ENCODE results near the gene SENP5.
A peak's percentile ranks its signal among the peaks of the same experiment; 100 is the strongest.

The SENP5 gene

DNA sequence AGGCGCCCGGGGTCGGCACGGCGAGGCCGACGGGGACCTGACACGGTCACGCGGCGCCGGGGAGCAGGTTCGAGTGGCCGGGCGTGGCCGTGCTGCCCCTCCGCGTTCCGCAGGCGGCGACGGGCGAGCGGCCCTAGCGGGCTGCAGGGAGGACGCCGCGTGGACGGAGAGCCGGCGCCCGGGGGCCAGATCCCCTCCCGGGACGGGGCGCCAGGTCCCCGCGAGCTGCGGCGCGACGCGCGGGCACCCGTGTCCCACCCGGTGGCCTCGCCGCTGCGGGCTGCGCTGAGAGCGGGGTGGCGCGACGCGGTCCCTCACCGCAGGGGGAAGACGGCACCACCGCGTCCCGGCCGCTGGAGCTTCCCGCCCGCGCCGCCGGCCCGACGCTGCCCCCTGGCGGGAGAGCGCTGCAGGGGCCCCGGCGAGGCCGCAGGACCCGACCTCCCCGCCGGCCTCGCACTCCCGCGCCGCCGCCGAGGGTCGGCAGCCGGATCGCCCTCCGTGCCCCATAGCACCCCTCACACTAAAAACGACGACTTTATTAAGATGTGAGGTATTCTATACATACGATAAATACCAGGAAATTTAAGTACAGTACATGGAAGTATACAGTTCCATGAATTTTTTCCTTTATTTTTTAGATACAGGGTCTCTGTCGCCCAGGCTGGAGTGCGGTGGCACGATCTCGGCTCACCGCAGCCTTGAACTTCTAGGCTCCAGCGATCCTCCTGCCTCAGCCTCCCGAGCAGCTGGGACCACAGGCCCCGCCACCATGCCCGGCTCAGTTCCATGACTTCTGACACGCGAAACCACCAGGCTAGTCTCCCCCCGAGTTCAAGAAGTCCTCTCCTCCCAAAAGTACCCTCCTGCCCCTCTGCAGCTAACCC, 102.2 kb downstream of the SENP5 start:
- no peaks in the 10 kb centered on the region for H3F3A ChIP-seq (ENCODE audit: insufficient read depth, low read length)
- no peaks in the 10 kb centered on the region for H4K20me1 ChIP-seq (ENCODE audit: insufficient read depth, low read length)
- peak overlapping the region; percentile 97 for H3K4me3 ChIP-seq (ENCODE audit: low read length)
- H3K79me2 ChIP-seq (ENCODE audit: low read length) = no peaks in the 10 kb centered on the region
- 0 out of 2 replicates have a peak, but pooled peaks cover 6% of the 10 kb centered on the region for H3K4me1 ChIP-seq (ENCODE audit: low read length)
- H3K27me3 ChIP-seq (replicated peaks; ENCODE audit: insufficient read depth, low read length) = peaks cover 12% of the 10 kb centered on the region; the same call in 1 of the 2 replicates
- peak; percentile 74 for DNase-seq
- H3K36me3 ChIP-seq (replicated peaks; ENCODE audit: insufficient read depth, low read length) = no peaks in the 10 kb centered on the region
- TF ChIP-seq, protein P1, sequence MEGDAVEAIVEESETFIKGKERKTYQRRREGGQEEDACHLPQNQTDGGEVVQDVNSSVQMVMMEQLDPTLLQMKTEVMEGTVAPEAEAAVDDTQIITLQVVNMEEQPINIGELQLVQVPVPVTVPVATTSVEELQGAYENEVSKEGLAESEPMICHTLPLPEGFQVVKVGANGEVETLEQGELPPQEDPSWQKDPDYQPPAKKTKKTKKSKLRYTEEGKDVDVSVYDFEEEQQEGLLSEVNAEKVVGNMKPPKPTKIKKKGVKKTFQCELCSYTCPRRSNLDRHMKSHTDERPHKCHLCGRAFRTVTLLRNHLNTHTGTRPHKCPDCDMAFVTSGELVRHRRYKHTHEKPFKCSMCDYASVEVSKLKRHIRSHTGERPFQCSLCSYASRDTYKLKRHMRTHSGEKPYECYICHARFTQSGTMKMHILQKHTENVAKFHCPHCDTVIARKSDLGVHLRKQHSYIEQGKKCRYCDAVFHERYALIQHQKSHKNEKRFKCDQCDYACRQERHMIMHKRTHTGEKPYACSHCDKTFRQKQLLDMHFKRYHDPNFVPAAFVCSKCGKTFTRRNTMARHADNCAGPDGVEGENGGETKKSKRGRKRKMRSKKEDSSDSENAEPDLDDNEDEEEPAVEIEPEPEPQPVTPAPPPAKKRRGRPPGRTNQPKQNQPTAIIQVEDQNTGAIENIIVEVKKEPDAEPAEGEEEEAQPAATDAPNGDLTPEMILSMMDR (IDR thresholded peaks at IDR 0.05; ENCODE audit: low read length) = peak; percentile 62
- TF ChIP-seq EZH2 (optimal IDR thresholded peaks at IDR 0.05; ENCODE audit: low read depth, low read length) = no peak
- TF ChIP-seq EZH2phosphoT487 (IDR thresholded peaks at IDR 0.05; ENCODE audit: low read length) = no peak
- H3K9me3 ChIP-seq (replicated peaks; ENCODE audit: insufficient read depth, low read length) = no peaks in the 10 kb centered on the region
- peak overlapping the region; percentile 61 for H2AFZ ChIP-seq (ENCODE audit: low read length)
- H3K9me2 ChIP-seq (replicated peaks; ENCODE audit: insufficient read depth, low read length) = no peaks in the 10 kb centered on the region
- H3K4me2 ChIP-seq (ENCODE audit: low read depth, low read length) = peak overlapping the region; percentile 100
- peak overlapping the region; percentile 75; the same call in 1 of the 2 replicates for H3K9ac ChIP-seq (ENCODE audit: low read length)
- H3K27ac ChIP-seq (ENCODE audit: low read length) = no peak overlapping the region

DNA sequence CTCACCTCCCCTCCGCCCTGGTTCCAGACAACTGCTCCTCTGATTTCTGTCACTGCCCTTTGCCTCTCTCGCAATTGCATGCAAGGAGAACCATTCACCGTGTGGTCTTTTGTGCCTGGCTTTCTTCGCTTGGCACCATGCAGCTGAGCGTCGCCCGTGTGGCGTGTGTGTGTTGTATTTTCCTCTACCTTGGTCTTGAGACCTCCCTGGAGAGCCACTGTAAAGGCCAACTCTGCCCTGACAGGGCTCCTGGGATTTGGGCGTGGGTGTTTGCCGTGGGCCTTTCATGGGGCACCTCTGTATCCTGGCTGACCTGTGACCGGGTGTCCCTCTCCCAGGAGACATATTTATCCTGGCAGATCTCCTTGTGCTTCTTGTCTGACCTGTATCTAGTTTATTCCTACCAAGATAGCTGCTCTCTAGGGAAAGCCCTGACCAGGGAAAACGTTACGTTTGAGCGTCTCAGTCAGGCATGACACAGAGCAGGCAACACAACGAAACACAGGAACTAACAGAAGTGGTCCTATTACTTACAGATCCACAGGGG, 102.9 kb downstream of the SENP5 start:
- H3K4me2 ChIP-seq (ENCODE audit: low read depth, low read length) = 0 out of 2 replicates have a peak overlapping the region, but pooled peaks have one; percentile 52
- H3K36me3 ChIP-seq (replicated peaks; ENCODE audit: insufficient read depth, low read length) = no peaks in the 10 kb centered on the region
- 0 out of 2 replicates have a peak overlapping the region, but pooled peaks have one; percentile 25 for H2AFZ ChIP-seq (ENCODE audit: low read length)

DNA sequence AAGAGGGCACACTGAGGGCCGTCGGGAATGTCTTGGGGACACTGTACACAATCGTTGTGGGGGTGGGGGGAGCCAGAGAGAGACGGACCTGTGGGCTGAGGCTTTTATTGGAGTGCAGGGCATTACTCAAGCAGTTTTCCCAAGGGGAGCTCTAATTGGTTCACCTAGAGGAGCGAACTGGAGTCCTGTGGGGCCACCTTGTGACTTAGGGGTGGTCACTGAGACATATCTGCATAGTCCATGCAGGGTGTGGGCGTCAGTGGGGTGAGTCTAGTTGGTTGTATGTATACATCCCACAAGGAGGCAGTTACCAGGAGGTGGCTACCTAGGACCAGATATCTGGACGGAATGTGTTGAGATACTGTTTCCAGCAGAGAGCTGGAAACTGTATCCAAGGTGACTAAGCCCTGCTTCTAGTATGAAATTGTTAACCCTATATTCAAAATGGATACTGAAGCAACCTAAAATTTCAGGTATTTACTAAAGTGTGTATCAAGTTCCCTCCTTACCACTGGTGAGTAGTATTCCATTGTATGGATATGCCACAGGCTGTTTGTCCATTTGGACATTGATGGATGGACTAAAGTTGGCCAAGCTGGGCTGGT, 103.5 kb downstream of the SENP5 start:
- Histone ChIP-seq H3K27me3 (replicated peaks; ENCODE audit: insufficient read depth, low read length) (peaks cover 12% of the 10 kb centered on the region; the same call in 1 of the 2 replicates), H3K27ac (ENCODE audit: low read length) (no peak overlapping the region), H3K4me2 (ENCODE audit: low read depth, low read length) (no peak overlapping the region), H4K20me1 (ENCODE audit: insufficient read depth, low read length) (no peaks in the 10 kb centered on the region), H3K36me3 (replicated peaks; ENCODE audit: insufficient read depth, low read length) (no peaks in the 10 kb centered on the region), H3K79me2 (ENCODE audit: low read length) (no peaks in the 10 kb centered on the region), H3K9me3 (replicated peaks; ENCODE audit: insufficient read depth, low read length) (no peaks in the 10 kb centered on the region), H3K4me3 (ENCODE audit: low read length) (no peak overlapping the region), H3K9ac (ENCODE audit: low read length) (no peak overlapping the region), H3F3A (ENCODE audit: insufficient read depth, low read length) (no peaks in the 10 kb centered on the region), H3K4me1 (ENCODE audit: low read length) (0 out of 2 replicates have a peak, but pooled peaks cover 6% of the 10 kb centered on the region), H2AFZ (ENCODE audit: low read length) (no peak overlapping the region), H3K9me2 (replicated peaks; ENCODE audit: insufficient read depth, low read length) (no peaks in the 10 kb centered on the region)
- TF ChIP-seq, protein P1 (IDR thresholded peaks at IDR 0.05; ENCODE audit: low read length) = no peak
- no peak for TF ChIP-seq EZH2phosphoT487 (IDR thresholded peaks at IDR 0.05; ENCODE audit: low read length)
- TF ChIP-seq EZH2 (optimal IDR thresholded peaks at IDR 0.05; ENCODE audit: low read depth, low read length) = no peak
- no peak for DNase-seq

More for the DNA sequence above, 102.9 kb downstream of the SENP5 start:
- Histone ChIP-seq H3K4me1 (ENCODE audit: low read length) (0 out of 2 replicates have a peak, but pooled peaks cover 6% of the 10 kb centered on the region), H3K4me3 (ENCODE audit: low read length) (no peak overlapping the region), H3K79me2 (ENCODE audit: low read length) (no peaks in the 10 kb centered on the region), H4K20me1 (ENCODE audit: insufficient read depth, low read length) (no peaks in the 10 kb centered on the region), H3K9me2 (replicated peaks; ENCODE audit: insufficient read depth, low read length) (no peaks in the 10 kb centered on the region), H3K9ac (ENCODE audit: low read length) (no peak overlapping the region), H3K27me3 (replicated peaks; ENCODE audit: insufficient read depth, low read length) (peaks cover 12% of the 10 kb centered on the region; the same call in 1 of the 2 replicates), H3K27ac (ENCODE audit: low read length) (no peak overlapping the region), H3F3A (ENCODE audit: insufficient read depth, low read length) (no peaks in the 10 kb centered on the region), H3K9me3 (replicated peaks; ENCODE audit: insufficient read depth, low read length) (no peaks in the 10 kb centered on the region)
- DNase-seq = no peak
- TF ChIP-seq EZH2 (optimal IDR thresholded peaks at IDR 0.05; ENCODE audit: low read depth, low read length) = no peak
- no peak for TF ChIP-seq EZH2phosphoT487 (IDR thresholded peaks at IDR 0.05; ENCODE audit: low read length)
- TF ChIP-seq, protein P1 (IDR thresholded peaks at IDR 0.05; ENCODE audit: low read length) = no peak

Measured in MM.1S (cell line).